ENCODE data around the gene VTN.

- TF ChIP-seq CTCF (optimal IDR thresholded peaks at IDR 0.05 in 1 of 3, IDR thresholded peaks at IDR 0.05 in 1 of 3, conservative IDR thresholded peaks at IDR 0.05 in 1 of 3; ENCODE audit: extremely low read depth in 1 of 3, insufficient read depth in 2 of 3, low read length in 3 of 3) (no peak), EZH2 (IDR thresholded peaks at IDR 0.05; ENCODE audit: low read length) (no peak)
These were observed 33.9 kb upstream of the VTN start for GRCh38 chr17:28404007-28404406.

Data from keratinocyte (primary cell).